ENCODE results near the gene SGSH.

- TF ChIP-seq EZH2 (IDR thresholded peaks at IDR 0.05; ENCODE audit: insufficient read depth, poor library complexity, severe bottlenecking) (no peak), EZH2phosphoT487 (IDR thresholded peaks at IDR 0.05; ENCODE audit: insufficient read depth, low read depth) (no peak)
Measured at GRCh38 chr17:80166446-80166845, 53.7 kb downstream of the SGSH start.

Data from GM23248 (cell line).